Fibroblast of skin of left quadriceps (primary cell): ENCODE measurements around the gene PLEKHG5.
"Not testable (repeated sequence)": the region's sequence is repeated elsewhere in the genome, so short reads cannot be mapped to it uniquely, and the experiment has no call there.

Experiments used
- DNase-seq, 2 experiments: peaks; one replicate each; pipeline ENCODE4 v3.0.0-alpha.2; 2013; ENCODE audit warnings: low read depth in 2 of 2

PLEKHG5 gene

GRCh38 chr1:6446665-6447015, 44.8 kb downstream of the PLEKHG5 start:
- DNase-seq = no peak

DNA sequence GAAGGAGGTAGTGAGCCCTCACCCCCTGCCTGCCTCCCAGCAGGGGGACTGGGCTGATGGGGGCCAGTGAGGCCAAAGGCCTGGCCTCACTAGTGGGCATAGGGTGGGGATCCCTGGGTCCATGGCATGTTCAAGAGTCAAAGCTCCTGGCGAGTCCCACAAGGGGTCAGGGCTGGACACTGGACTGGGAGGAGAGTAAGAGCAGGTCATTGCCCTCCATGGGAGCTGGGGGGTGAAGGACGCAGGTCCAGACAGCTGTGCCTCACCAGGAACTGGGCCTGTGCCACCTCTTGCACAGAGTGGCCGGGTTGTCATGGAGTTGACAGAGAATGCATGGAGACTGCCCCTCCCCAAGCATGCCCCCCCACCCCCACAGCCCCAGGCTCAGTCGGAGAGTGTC, 45.5 kb downstream of the PLEKHG5 start:
- not testable (repeated sequence) for DNase-seq

DNA sequence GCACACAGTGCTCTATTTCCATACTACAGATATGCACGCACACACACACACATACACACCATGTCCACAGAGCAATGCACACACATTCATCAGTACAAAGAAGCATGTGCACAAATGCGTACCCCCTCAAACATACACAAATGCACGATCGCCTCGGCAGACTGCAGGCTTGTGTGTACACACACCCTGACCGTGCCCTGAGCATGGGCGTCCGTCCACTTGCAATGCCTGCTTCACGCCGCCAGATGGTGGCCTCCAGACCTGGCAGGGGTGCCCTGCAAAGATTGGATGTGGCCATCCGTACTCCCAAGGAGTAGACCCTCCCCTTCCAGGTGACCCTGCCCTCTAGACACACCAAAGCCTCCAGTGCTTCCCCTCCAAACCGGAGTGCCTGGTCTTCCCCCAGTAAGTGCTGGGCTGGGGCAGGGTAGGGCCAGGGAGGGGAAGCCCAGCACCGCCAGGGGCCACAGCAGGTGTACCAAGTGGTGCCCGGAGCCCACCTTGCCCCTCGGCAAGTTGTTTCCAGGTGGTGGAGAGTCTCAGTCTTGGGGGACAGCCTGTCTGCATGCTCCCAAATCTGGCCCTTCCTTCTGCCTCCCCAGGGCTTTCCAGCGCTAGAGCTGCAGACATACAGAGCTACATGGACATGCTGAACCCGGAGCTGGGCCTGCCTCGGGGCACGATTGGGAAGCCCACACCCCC, 46.3 kb downstream of the PLEKHG5 start:
- DNase-seq = no peak

- DNase-seq = no peak
These were observed 47.1 kb downstream of the PLEKHG5 start for GRCh38 chr1:6444377-6444776.

- DNase-seq = no peak
These were observed 47.9 kb downstream of the PLEKHG5 start for GRCh38 chr1:6443339-6444115.

DNA sequence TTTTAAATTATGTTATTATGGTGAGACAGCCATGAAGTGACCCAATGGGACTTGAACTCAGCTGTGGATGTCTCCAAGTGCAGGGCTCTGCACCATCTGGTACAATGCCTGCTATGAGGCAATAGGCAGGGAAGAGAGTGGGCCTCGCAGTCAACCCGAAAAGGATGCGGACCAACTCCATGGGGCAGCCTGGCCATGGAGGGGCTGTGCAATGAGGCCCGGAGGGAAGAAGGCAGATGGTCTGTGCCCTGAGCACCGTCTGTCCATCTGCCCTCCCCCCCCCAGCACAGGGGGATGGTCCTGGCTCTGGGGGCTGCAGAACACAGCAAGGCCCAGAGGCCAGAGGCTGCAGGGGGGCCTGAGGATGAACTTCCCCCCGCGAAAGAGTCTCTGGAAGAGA, 49.9 kb downstream of the PLEKHG5 start:
- DNase-seq = no peak

DNA sequence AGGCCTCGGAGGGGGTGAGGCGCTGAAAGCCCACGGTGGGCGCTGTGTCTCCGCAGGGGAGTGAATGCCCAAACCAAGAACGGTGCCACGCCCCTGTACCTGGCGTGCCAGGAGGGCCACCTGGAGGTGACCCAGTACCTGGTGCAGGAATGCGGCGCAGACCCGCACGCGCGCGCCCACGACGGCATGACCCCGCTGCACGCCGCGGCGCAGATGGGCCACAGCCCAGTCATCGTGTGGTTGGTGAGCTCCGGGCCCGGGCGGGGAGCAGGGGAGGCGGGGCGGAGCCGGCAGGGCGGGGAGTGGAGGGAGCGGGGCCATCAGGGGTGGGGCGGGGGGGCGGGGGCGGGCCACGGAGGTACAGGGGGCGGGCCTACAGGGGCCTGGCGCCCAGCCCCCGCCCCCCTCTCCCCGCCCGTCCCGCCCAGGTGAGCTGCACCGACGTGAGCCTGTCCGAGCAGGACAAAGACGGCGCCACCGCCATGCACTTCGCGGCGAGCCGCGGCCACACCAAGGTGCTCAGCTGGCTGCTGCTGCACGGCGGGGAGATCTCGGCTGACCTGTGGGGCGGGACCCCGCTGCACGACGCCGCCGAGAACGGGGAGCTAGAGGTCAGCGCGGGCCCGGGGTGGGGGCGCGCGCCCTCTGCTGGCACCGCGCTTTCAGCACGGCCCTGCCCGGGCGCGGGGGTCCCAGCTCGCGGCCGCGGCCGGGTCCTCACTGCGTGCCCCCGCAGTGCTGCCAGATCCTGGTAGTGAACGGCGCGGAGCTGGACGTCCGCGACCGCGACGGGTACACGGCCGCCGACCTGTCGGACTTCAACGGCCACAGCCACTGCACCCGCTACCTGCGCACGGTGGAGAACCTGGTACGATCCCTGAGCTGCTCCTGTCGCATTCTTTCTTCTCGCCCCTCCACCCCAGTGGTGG, 51.0 kb downstream of the PLEKHG5 start:
- no peak for DNase-seq

GRCh38 chr1:6438047-6438525, 53.4 kb downstream of the PLEKHG5 start:
- no peak for DNase-seq

DNA sequence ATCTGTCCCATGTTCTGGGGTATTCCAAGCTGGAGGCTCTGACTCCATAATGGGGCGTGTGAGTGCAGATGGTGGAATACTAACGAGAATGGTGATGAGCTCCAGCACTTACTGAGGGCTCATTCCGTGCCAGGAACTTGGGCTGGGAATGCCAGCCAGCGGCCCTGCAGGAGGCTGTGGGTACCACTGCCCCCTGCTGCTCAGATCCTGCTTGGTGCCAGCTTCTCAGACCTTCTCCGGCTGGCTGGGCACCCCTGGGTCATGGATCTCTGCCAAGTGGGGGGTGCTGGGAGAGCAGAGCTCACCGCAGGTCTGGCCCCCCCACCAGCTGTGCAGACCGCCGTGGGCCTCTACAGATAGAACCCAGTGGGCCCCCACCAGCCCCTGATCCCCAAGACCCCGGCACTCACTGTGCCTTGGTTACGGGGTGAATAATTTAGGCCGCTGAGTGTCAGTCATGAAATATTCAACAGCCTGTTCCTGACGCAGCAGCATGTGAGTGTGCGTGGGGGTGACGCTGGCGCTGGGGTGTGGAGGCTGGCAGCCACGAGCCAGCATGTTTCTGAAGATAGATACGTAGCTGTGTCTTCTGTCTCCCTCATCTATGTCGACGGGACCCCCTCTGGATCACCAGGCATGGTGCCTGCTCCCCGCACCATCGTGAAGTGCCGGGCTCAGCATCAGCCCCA, 54.3 kb downstream of the PLEKHG5 start:
- not testable (repeated sequence) for DNase-seq

DNA sequence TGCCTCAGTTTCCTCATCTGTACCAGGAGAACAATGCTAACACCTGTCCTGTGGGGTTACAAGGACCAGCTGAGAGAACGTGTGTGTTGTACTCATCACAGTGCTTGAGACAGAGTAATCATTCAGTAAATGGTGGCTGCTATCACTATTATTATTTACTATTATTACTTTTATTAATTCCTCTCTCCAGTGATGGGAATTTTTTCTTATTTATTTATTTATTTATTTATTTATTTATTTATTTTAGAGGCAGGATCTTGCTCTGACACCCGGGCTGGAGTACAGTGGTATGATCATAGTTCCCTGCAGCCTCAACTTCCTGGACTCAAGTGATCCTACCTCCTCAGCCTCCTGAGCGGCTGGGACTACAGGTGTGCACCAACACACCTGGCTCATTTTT, 55.2 kb downstream of the PLEKHG5 start:
- DNase-seq = not testable (repeated sequence)

- DNase-seq = no peak
These were observed 55.9 kb downstream of the PLEKHG5 start for GRCh38 chr1:6435547-6435946.

- no peak for DNase-seq
These were observed 56.3 kb downstream of the PLEKHG5 start for GRCh38 chr1:6435129-6435528.

- DNase-seq = no peak
These were observed 57.3 kb downstream of the PLEKHG5 start for GRCh38 chr1:6434186-6434585.

DNA sequence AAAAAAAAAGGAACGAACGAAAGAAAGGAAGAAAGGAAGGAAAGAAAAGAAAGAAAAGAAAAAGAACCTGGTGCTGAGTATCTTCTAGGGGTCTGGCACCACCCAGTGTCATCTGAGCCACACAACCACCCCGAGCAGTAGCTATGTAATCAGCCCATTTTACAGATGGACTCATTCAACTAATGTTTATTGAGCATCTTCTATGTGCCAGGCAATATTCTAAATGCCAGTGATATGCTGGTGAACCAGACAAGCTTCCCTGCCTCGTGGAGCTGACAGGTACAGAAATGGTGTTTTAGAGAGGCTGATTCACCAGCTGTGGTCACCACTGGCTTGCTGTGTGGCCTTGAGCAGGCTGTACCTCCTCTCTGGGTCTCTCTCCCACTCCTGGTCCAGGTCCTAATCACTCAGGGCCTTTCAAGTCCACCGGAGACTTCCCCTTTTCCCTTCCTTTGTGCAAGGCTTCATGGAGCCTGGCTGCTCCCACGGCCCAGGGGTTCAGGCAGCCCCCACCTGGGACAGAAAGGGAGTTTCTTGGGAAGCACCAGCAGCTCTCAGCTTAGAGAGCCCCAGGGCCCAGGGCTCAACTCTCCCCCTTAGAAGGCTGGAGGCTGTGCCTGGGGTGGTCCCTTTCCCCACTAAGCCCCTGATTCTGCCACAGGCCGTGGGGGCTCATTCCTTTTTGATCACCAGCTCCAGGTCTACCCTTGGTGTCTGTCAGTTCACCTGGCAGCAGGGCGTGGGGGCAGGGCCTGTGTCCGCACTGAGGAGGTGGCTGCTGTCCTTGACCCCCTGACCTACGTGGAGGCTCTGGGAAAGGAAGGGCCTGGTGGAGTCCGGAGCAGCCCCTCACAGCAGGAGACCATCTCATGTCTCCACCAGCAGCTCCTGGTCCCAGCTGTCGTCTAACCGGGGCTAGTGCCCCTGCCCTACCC, 59.6 kb downstream of the PLEKHG5 start:
- not testable (repeated sequence) for DNase-seq

GRCh38 chr1:6429660-6430411, 61.6 kb downstream of the PLEKHG5 start:
- DNase-seq = not testable (repeated sequence)

DNA sequence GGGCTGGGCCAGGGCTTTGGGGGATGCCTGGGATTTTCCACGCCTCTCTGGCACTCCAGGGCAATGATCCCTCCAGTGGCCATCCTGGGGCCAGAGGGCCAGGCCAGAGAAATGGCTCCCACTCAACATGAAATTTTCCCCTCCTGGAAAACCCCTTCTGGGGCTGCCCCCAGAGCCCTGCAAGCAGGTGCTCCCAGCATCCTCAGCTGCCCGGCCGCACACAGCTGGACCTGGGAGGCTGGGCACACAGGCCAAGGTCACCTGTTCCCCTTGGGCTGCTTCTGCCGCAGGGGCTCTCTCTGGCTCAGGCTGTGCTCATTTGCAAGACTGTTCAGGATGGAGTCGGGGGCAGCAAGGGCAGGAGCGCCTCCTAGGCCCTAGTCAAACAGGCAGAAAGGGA, 63.0 kb downstream of the PLEKHG5 start:
- DNase-seq = not testable (repeated sequence)

DNA sequence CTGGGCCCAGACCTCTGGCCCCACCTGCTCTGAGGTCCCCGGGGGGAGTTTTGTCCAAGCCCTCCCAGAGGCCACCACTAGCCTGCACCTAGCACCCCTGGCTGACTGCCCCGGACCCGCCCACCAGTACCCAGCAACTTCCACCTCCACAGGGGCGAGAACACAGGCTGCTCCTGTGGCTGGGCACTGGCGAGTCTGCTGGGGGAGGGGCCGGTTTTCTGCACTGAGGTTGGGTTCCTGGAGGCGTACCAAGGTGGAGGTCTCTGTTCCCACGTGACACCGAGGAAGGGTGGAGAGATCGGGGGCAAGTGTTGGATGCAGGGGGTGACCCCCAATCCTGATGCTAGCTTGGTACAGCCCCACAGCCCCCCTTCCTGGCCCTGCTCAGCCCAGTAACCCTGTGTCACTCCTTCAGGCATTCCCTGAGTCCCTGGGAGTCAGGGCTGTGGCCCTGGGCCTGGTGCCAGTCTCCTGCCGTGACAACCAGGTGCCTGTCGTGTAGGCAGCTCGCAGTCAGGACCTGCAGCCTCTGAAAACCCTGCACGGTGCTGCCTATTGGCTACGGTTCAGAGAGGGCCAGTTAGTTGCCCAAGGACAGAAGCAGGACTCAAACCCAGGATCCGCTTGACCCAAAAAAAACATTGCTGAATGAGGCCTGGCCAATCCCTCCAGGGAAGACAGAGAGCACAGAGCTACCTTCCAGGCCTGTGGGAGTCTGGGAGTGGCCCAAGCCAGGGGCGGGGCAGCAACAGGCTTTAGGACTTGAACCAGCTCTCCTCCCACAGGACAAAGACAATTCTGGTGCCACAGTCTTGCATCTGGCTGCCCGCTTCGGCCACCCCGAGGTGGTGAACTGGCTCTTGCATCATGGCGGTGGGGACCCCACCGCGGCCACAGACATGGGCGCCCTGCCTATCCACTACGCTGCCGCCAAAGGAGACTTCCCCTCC, 63.8 kb downstream of the PLEKHG5 start:
- no peak for DNase-seq

- DNase-seq = no peak
These were observed 64.5 kb downstream of the PLEKHG5 start for GRCh38 chr1:6426972-6427350.
